ENCODE measurements around the gene MBD3L5.

MBD3L5 gene

DNA sequence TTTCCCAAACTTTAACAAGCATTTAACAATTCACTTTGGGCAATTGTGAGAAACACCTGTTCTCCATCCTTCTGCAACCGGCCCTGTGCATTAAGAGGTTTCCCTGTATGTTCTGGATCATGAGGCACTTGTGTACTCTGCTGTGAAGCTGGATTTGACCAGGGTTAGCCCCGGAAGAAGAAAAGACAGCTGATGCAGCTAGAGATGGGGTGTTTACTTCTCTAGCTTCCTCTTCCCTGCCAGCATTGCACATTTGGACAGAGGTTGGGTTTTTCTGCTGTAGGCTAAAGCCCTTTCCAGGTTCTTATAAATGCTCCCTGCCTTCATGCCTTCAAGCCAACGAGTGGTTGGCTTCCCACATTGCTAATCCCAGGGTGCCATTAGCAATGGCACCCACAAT, 30.0 kb upstream of the MBD3L5 start:
- no peak overlapping the region for H2BK120ac ChIP-seq (ENCODE audit: low read depth, low read length)
- no peak overlapping the region for H3K14ac ChIP-seq (ENCODE audit: low read length)
- no peak overlapping the region for H2BK12ac ChIP-seq (ENCODE audit: low read length)
- DNase-seq (ENCODE audit: low spot score), result no peak
- no peak overlapping the region for H3K4me3 ChIP-seq (ENCODE audit: low read length in 2 of 2)
- H4K8ac ChIP-seq (ENCODE audit: low read depth, low read length), result no peak overlapping the region
- no peak overlapping the region for H3K18ac ChIP-seq (ENCODE audit: low read length)
- no peak overlapping the region for H3K27ac ChIP-seq (replicated peaks; ENCODE audit: low read length)
- no peaks in the 10 kb centered on the region for H3K4me1 ChIP-seq (ENCODE audit: control insufficient read depth in 2 of 2, insufficient read depth in 1 of 2, low read depth in 1 of 2, low read length in 2 of 2)
- H3K9ac ChIP-seq (ENCODE audit: low read depth, low read length, poor library complexity), result no peak overlapping the region
- no peak overlapping the region for H2BK5ac ChIP-seq (ENCODE audit: low read length)
- no peak overlapping the region for H3K23ac ChIP-seq (ENCODE audit: low read depth, low read length, poor library complexity)
- H2BK15ac ChIP-seq (ENCODE audit: low read length), result no peak overlapping the region
- WGBS, 2 donors (ENCODE audit: extremely low coverage in 2 of 2, insufficient read length in 2 of 2, insufficient replicate concordance in 1 of 2), result no CpG with 5 or more reads among the region's 3 CpGs
- H3K27me3 ChIP-seq (ENCODE audit: control insufficient read depth in 3 of 3, insufficient read depth in 3 of 3, low read depth in 1 of 3, low read length in 3 of 3), result peaks cover 0 to 8% (median 0%) of the 10 kb centered on the region in 3 experiments
- H3K36me3 ChIP-seq (replicated peaks in 1 of 2; ENCODE audit: control insufficient read depth in 2 of 2, insufficient read depth in 2 of 2, low read length in 2 of 2), result no peaks in the 10 kb centered on the region
- no peak overlapping the region for H3K4ac ChIP-seq (ENCODE audit: low read length)
- no peak overlapping the region for H2AK5ac ChIP-seq (ENCODE audit: low read depth, low read length)
- peaks cover 0 to 23% of the 10 kb centered on the region in 2 donors for H3K9me3 ChIP-seq (replicated peaks in 1 of 2; ENCODE audit: control insufficient read depth in 2 of 2, insufficient read depth in 1 of 2, low read depth in 1 of 2, low read length in 2 of 2)
- H2AFZ ChIP-seq (ENCODE audit: low read length), result no peak overlapping the region
- no peak overlapping the region for H3K4me2 ChIP-seq (ENCODE audit: insufficient read depth, low read length, poor library complexity, severe bottlenecking)
- no peak overlapping the region for H4K91ac ChIP-seq (ENCODE audit: low read depth, low read length, poor library complexity)
- no peaks in the 10 kb centered on the region for H3K79me1 ChIP-seq (ENCODE audit: low read depth, low read length)

GRCh38 chr19:7000816-7001215, 29.6 kb upstream of the MBD3L5 start:
- DNase-seq (ENCODE audit: low spot score), result no peak
- no peak overlapping the region for H3K4me3 ChIP-seq (ENCODE audit: low read length in 2 of 2)

DNA sequence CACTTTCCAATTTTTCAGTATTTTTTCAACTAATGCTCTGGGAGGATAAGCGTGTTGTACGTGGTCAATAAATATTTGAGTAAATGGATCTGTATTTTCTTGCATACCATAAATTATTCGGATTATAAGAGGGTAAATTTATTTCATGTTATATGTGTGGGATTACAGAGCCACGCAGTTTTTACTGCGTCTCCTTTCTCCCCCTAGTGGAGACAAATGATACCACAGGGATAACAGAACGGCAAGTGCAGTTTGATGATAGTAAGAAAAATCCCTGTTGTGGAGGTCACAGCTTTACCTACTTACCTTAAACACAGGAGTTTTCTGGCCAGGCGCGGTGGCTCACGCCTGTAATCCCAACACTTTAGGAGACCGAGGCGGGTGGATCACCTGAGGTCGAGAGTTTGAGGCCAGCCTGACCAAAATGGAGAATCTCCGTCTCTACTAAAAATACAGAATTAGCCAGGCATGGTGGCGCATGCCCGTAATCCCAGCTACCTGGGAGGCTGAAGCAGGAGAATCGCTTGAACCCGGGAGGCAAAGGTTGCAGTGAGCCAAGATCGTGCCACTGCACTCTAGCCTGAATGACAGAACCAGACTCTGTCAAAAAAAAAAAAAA, 26.0 kb upstream of the MBD3L5 start:
- no peak overlapping the region for H3K9ac ChIP-seq (ENCODE audit: low read depth, low read length, poor library complexity)
- WGBS, 2 donors (ENCODE audit: extremely low coverage in 2 of 2, insufficient read length in 2 of 2, insufficient replicate concordance in 1 of 2), result no CpG with 5 or more reads among the region's 18 CpGs
- H2AFZ ChIP-seq (ENCODE audit: low read length), result peak overlapping the region; percentile 8
- peaks cover 0 to 19% of the 10 kb centered on the region in 2 donors for H3K9me3 ChIP-seq (replicated peaks in 1 of 2; ENCODE audit: control insufficient read depth in 2 of 2, insufficient read depth in 1 of 2, low read depth in 1 of 2, low read length in 2 of 2)
- H2BK120ac ChIP-seq (ENCODE audit: low read depth, low read length), result no peak overlapping the region
- no peak overlapping the region for H2BK5ac ChIP-seq (ENCODE audit: low read length)
- no peaks in the 10 kb centered on the region for H3K4me1 ChIP-seq (ENCODE audit: control insufficient read depth in 2 of 2, insufficient read depth in 1 of 2, low read depth in 1 of 2, low read length in 2 of 2)
- no peak overlapping the region for H3K4ac ChIP-seq (ENCODE audit: low read length)
- no peaks in the 10 kb centered on the region for H3K79me1 ChIP-seq (ENCODE audit: low read depth, low read length)
- H3K18ac ChIP-seq (ENCODE audit: low read length), result no peak overlapping the region
- no peak overlapping the region for H3K4me2 ChIP-seq (ENCODE audit: insufficient read depth, low read length, poor library complexity, severe bottlenecking)
- no peak overlapping the region for H4K8ac ChIP-seq (ENCODE audit: low read depth, low read length)
- no peak overlapping the region for H3K27ac ChIP-seq (replicated peaks; ENCODE audit: low read length)
- no peaks in the 10 kb centered on the region for H3K36me3 ChIP-seq (replicated peaks in 1 of 2; ENCODE audit: control insufficient read depth in 2 of 2, insufficient read depth in 2 of 2, low read length in 2 of 2)
- H3K14ac ChIP-seq (ENCODE audit: low read length), result no peak overlapping the region
- no peak overlapping the region for H2BK12ac ChIP-seq (ENCODE audit: low read length)
- no peak overlapping the region for H2AK5ac ChIP-seq (ENCODE audit: low read depth, low read length)
- H3K23ac ChIP-seq (ENCODE audit: low read depth, low read length, poor library complexity), result no peak overlapping the region
- no peak overlapping the region for H4K91ac ChIP-seq (ENCODE audit: low read depth, low read length, poor library complexity)
- H2BK15ac ChIP-seq (ENCODE audit: low read length), result no peak overlapping the region
- DNase-seq (ENCODE audit: low spot score), result no peak
- no peak overlapping the region for H3K4me3 ChIP-seq (ENCODE audit: low read length in 2 of 2)
- peaks cover 0 to 8% (median 0%) of the 10 kb centered on the region in 3 experiments for H3K27me3 ChIP-seq (ENCODE audit: control insufficient read depth in 3 of 3, insufficient read depth in 3 of 3, low read depth in 1 of 3, low read length in 3 of 3)

More at GRCh38 chr19:7000816-7001215, 29.6 kb upstream of the MBD3L5 start:
- WGBS, 2 donors (ENCODE audit: extremely low coverage in 2 of 2, insufficient read length in 2 of 2, insufficient replicate concordance in 1 of 2), result no CpG with 5 or more reads among the region's 1 CpG
- H2BK12ac ChIP-seq (ENCODE audit: low read length), result no peak overlapping the region
- H2BK15ac ChIP-seq (ENCODE audit: low read length), result no peak overlapping the region
- no peak overlapping the region for H3K14ac ChIP-seq (ENCODE audit: low read length)
- no peak overlapping the region for H3K23ac ChIP-seq (ENCODE audit: low read depth, low read length, poor library complexity)
- H2BK5ac ChIP-seq (ENCODE audit: low read length), result no peak overlapping the region
- no peak overlapping the region for H4K8ac ChIP-seq (ENCODE audit: low read depth, low read length)
- H4K91ac ChIP-seq (ENCODE audit: low read depth, low read length, poor library complexity), result no peak overlapping the region
- H3K4ac ChIP-seq (ENCODE audit: low read length), result no peak overlapping the region
- no peak overlapping the region for H3K18ac ChIP-seq (ENCODE audit: low read length)
- no peak overlapping the region for H3K4me2 ChIP-seq (ENCODE audit: insufficient read depth, low read length, poor library complexity, severe bottlenecking)
- no peak overlapping the region for H3K9ac ChIP-seq (ENCODE audit: low read depth, low read length, poor library complexity)
- H3K4me1 ChIP-seq (ENCODE audit: control insufficient read depth in 2 of 2, insufficient read depth in 1 of 2, low read depth in 1 of 2, low read length in 2 of 2), result no peaks in the 10 kb centered on the region
- H3K27ac ChIP-seq (replicated peaks; ENCODE audit: low read length), result no peak overlapping the region
- no peaks in the 10 kb centered on the region for H3K79me1 ChIP-seq (ENCODE audit: low read depth, low read length)
- no peak overlapping the region for H2AFZ ChIP-seq (ENCODE audit: low read length)
- no peaks in the 10 kb centered on the region for H3K36me3 ChIP-seq (replicated peaks in 1 of 2; ENCODE audit: control insufficient read depth in 2 of 2, insufficient read depth in 2 of 2, low read length in 2 of 2)
- H3K27me3 ChIP-seq (ENCODE audit: control insufficient read depth in 3 of 3, insufficient read depth in 3 of 3, low read depth in 1 of 3, low read length in 3 of 3), result peaks cover 0 to 8% (median 0%) of the 10 kb centered on the region in 3 experiments
- H3K9me3 ChIP-seq (replicated peaks in 1 of 2; ENCODE audit: control insufficient read depth in 2 of 2, insufficient read depth in 1 of 2, low read depth in 1 of 2, low read length in 2 of 2), result peaks cover 0 to 19% of the 10 kb centered on the region in 2 donors
- no peak overlapping the region for H2BK120ac ChIP-seq (ENCODE audit: low read depth, low read length)
- H2AK5ac ChIP-seq (ENCODE audit: low read depth, low read length), result no peak overlapping the region

GRCh38 chr19:7006135-7006704, 24.2 kb upstream of the MBD3L5 start:
- Histone ChIP-seq H2BK120ac (ENCODE audit: low read depth, low read length) (no peak overlapping the region), H3K4me1 (ENCODE audit: control insufficient read depth in 2 of 2, insufficient read depth in 1 of 2, low read depth in 1 of 2, low read length in 2 of 2) (no peaks in the 10 kb centered on the region), H4K91ac (ENCODE audit: low read depth, low read length, poor library complexity) (no peak overlapping the region), H3K27me3 (ENCODE audit: control insufficient read depth in 3 of 3, insufficient read depth in 3 of 3, low read depth in 1 of 3, low read length in 3 of 3) (peaks cover 0 to 2% (median 0%) of the 10 kb centered on the region in 3 experiments), H3K9ac (ENCODE audit: low read depth, low read length, poor library complexity) (no peak overlapping the region), H3K4me2 (ENCODE audit: insufficient read depth, low read length, poor library complexity, severe bottlenecking) (no peak overlapping the region), H3K23ac (ENCODE audit: low read depth, low read length, poor library complexity) (no peak overlapping the region), H2AFZ (ENCODE audit: low read length) (peak overlapping the region; percentile 53), H3K4ac (ENCODE audit: low read length) (no peak overlapping the region), H4K8ac (ENCODE audit: low read depth, low read length) (no peak overlapping the region), H2BK12ac (ENCODE audit: low read length) (no peak overlapping the region), H2AK5ac (ENCODE audit: low read depth, low read length) (no peak overlapping the region), H3K4me3 (ENCODE audit: low read length in 2 of 2) (no peak overlapping the region), H3K18ac (ENCODE audit: low read length) (no peak overlapping the region), H3K27ac (replicated peaks; ENCODE audit: low read length) (no peak overlapping the region), H2BK5ac (ENCODE audit: low read length) (no peak overlapping the region), H3K9me3 (replicated peaks in 1 of 2; ENCODE audit: control insufficient read depth in 2 of 2, insufficient read depth in 1 of 2, low read depth in 1 of 2, low read length in 2 of 2) (peaks cover 0 to 11% of the 10 kb centered on the region in 2 donors), H3K14ac (ENCODE audit: low read length) (no peak overlapping the region), H2BK15ac (ENCODE audit: low read length) (no peak overlapping the region), H3K79me1 (ENCODE audit: low read depth, low read length) (no peaks in the 10 kb centered on the region), H3K36me3 (replicated peaks in 1 of 2; ENCODE audit: control insufficient read depth in 2 of 2, insufficient read depth in 2 of 2, low read length in 2 of 2) (no peaks in the 10 kb centered on the region)
- no CpG with 5 or more reads among the region's 11 CpGs for WGBS, 2 donors (ENCODE audit: extremely low coverage in 2 of 2, insufficient read length in 2 of 2, insufficient replicate concordance in 1 of 2)
- DNase-seq (ENCODE audit: low spot score), result no peak

All from neuronal stem cell (in vitro differentiated cells).